Measurements from ENCODE around the gene ZBTB14. TPM values are rescaled to one million over a fixed set of nuclear protein-coding genes. Genes with fewer than 3 reads are reported as not detected.

ZBTB14 gene
- total RNA-seq, 1 experiment from 2014 or later: 8.2 TPM

DNA sequence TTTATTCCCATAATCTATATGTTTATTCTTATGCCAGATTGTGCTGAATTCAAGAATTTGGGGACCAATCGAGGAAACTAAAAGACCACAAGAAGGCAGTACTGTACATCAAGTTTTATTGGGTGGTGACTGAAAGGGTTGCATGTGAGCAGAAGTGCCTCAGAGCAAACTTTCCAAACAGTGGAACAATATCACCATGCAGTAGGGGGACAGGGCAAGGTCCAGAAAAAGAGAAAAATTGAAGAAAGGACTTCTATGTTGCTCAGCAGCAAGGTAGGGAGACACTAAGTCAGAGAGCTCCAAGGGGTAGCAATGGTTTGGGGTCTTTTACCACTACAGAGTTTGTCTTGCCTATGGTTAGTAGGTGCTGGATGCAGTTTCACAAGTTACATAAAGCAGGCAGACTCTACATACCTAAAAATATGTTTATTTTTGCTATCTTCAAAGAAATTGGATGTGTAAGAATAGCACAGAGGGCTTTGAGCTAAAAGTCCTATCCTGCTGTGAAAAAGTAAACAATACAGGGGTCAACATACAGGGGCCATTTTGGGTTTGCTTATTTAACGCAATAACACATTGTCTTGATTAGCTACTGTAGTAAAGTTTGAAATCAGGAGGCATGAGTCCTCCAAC is 43.8 kb upstream of the ZBTB14 start (continued):
- TF ChIP-seq ELF1 (IDR thresholded peaks at IDR 0.05; ENCODE audit: borderline replicate concordance, low read depth): no peak
- TF ChIP-seq SP1 (IDR thresholded peaks at IDR 0.05; ENCODE audit: low read depth): no peak
- TF ChIP-seq RAD21 (IDR thresholded peaks at IDR 0.05; ENCODE audit: low read depth): no peak
- TF ChIP-seq, protein P1, sequence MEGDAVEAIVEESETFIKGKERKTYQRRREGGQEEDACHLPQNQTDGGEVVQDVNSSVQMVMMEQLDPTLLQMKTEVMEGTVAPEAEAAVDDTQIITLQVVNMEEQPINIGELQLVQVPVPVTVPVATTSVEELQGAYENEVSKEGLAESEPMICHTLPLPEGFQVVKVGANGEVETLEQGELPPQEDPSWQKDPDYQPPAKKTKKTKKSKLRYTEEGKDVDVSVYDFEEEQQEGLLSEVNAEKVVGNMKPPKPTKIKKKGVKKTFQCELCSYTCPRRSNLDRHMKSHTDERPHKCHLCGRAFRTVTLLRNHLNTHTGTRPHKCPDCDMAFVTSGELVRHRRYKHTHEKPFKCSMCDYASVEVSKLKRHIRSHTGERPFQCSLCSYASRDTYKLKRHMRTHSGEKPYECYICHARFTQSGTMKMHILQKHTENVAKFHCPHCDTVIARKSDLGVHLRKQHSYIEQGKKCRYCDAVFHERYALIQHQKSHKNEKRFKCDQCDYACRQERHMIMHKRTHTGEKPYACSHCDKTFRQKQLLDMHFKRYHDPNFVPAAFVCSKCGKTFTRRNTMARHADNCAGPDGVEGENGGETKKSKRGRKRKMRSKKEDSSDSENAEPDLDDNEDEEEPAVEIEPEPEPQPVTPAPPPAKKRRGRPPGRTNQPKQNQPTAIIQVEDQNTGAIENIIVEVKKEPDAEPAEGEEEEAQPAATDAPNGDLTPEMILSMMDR (IDR thresholded peaks at IDR 0.05 in 2 of 3, conservative IDR thresholded peaks at IDR 0.05 in 1 of 3; ENCODE audit: borderline replicate concordance in 1 of 3, insufficient read depth in 1 of 3, low read depth in 2 of 3, low read length in 2 of 3): no peak
- TF ChIP-seq, protein P2, sequence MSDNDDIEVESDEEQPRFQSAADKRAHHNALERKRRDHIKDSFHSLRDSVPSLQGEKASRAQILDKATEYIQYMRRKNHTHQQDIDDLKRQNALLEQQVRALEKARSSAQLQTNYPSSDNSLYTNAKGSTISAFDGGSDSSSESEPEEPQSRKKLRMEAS (IDR thresholded peaks at IDR 0.05): no peak

DNA sequence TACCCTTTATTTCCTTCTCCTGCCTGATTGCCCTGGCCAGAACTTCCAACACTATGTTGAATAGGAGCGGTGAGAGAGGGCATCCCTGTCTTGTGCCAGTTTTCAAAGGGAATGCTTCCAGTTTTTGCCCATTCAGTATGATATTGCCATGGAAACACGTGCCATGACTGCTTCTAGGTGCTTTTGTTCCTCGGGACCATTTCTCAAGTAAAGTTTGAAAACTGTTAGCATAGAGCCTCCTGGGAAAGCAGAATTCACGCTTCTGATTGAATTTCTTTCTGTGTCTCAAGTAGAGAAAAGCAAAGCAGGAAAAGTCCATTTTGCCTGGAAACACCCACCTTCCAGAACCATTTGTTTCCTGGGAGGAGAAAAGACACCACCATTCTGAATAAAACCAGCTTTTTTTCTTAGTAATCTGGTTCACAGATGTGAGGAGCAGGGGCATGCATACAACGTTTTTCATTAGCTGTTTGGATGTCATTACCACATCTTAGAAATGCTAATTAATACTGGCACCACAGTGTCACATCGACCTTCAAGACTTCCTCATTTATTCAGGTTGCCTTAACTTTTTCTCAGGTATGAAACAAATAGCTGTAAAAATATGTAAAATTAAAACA is 39.0 kb upstream of the ZBTB14 start:
- POLR2A ChIA-PET: no interaction called here
- Histone ChIP-seq H3K4me3 (replicated peaks in 1 of 2; ENCODE audit: low read depth in 1 of 2, low read length in 2 of 2) (no peak overlapping the region), H3K4me1 (ENCODE audit: control insufficient read depth in 1 of 2, insufficient read depth in 2 of 2, low read length in 2 of 2) (no peaks in the 10 kb centered on the region), H3K4me2 (ENCODE audit: low read length) (no peak overlapping the region), H3K27ac (ENCODE audit: low read depth, low read length) (no peak overlapping the region), H2AFZ (ENCODE audit: low read depth, low read length, poor library complexity, severe bottlenecking) (no peak overlapping the region), H3K36me3 (ENCODE audit: control insufficient read depth in 1 of 2, insufficient read depth in 2 of 2, low read length in 2 of 2) (no peaks in the 10 kb centered on the region), H3K9ac (ENCODE audit: low read length) (no peak overlapping the region), H3K79me2 (ENCODE audit: insufficient read depth, low read length) (no peaks in the 10 kb centered on the region), H4K20me1 (ENCODE audit: insufficient read depth) (no peaks in the 10 kb centered on the region), H3K9me3 (ENCODE audit: control insufficient read depth in 1 of 2, insufficient read depth in 1 of 2, low read depth in 1 of 2, low read length in 2 of 2) (peaks cover 0 to 14% of the 10 kb centered on the region in 2 experiments; a peak in 2 of 4 replicates), H3K27me3 (ENCODE audit: insufficient read depth, low read length) (no peaks in the 10 kb centered on the region), H3K9me2 (ENCODE audit: insufficient read depth) (no peaks in the 10 kb centered on the region)
- CTCF ChIA-PET: no interaction called here
- intact Hi-C loops (cut with micrococcal nuclease): no loop called here
- no TSS peak for BruUV-seq (replicated peaks)
- RAD21 ChIA-PET (ENCODE audit: low non-redundant PET in 1 of 2, low total read pairs in 2 of 2, uncharacterized antibody in 2 of 2, unreplicated experiment in 2 of 2): no interaction called here
- TF ChIP-seq EZH2phosphoT487 (IDR thresholded peaks at IDR 0.05; ENCODE audit: borderline replicate concordance): no peak
- TF ChIP-seq SRF (IDR thresholded peaks at IDR 0.05; ENCODE audit: low read depth): no peak
- TF ChIP-seq, protein P3, sequence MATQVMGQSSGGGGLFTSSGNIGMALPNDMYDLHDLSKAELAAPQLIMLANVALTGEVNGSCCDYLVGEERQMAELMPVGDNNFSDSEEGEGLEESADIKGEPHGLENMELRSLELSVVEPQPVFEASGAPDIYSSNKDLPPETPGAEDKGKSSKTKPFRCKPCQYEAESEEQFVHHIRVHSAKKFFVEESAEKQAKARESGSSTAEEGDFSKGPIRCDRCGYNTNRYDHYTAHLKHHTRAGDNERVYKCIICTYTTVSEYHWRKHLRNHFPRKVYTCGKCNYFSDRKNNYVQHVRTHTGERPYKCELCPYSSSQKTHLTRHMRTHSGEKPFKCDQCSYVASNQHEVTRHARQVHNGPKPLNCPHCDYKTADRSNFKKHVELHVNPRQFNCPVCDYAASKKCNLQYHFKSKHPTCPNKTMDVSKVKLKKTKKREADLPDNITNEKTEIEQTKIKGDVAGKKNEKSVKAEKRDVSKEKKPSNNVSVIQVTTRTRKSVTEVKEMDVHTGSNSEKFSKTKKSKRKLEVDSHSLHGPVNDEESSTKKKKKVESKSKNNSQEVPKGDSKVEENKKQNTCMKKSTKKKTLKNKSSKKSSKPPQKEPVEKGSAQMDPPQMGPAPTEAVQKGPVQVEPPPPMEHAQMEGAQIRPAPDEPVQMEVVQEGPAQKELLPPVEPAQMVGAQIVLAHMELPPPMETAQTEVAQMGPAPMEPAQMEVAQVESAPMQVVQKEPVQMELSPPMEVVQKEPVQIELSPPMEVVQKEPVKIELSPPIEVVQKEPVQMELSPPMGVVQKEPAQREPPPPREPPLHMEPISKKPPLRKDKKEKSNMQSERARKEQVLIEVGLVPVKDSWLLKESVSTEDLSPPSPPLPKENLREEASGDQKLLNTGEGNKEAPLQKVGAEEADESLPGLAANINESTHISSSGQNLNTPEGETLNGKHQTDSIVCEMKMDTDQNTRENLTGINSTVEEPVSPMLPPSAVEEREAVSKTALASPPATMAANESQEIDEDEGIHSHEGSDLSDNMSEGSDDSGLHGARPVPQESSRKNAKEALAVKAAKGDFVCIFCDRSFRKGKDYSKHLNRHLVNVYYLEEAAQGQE (IDR thresholded peaks at IDR 0.05; ENCODE audit: low read depth): no peak
- no peak for TF ChIP-seq JUND (IDR thresholded peaks at IDR 0.05)
- DNase-seq (ENCODE audit: low read depth, low spot score): no peak
- ATAC-seq: no peak
